Heart left ventricle (tissue), 16 donors: ENCODE data around the gene LINGO3. TPM values are rescaled to one million over a fixed set of nuclear protein-coding genes. Genes with fewer than 3 reads are reported as not detected.

Experiments used
- ATAC-seq, 4 donors: fragments of 200-7000 bp; cut with Tn5 transposase; one replicate each; pipeline ENCODE4 v1.9.1; 2020 to 2022; ENCODE audit warnings: moderate library complexity in 4 of 4, mild to moderate bottlenecking in 3 of 4, moderate number of reproducible peaks in 1 of 4
- DNase-seq, 5 donors: peaks; one replicate each; pipeline ENCODE4 v3.0.0-alpha.2; 2020
- H3K27ac ChIP-seq, 12 donors: fragments of 200-600 bp; sonication (generic) in 4 of 12; one replicate each; pipeline versions ENCODE4 v1.5.0 to v1.8.0; 2016 to 2022; ENCODE audit warnings: mild to moderate bottlenecking in 2 of 12
- H3K27me3 ChIP-seq, 9 donors: fragments of 200-600 bp; sonication (generic) in 2 of 9; one replicate each; pipeline versions ENCODE4 v1.5.1 to v1.8.0; 2016 to 2022; ENCODE audit warnings: mild to moderate bottlenecking in 3 of 9
- H3K36me3 ChIP-seq, 9 donors: fragments of 200-600 bp; sonication (generic) in 2 of 9; one replicate each; pipeline versions ENCODE4 v1.5.0 to v1.8.0; 2018 to 2022; ENCODE audit warnings: mild to moderate bottlenecking in 2 of 9
- H3K4me1 ChIP-seq, 12 donors: fragments of 200-600 bp; sonication (generic) in 4 of 12; one replicate each; pipeline versions ENCODE4 v1.5.0 to v1.8.0; 2016 to 2022; ENCODE audit warnings: mild to moderate bottlenecking in 3 of 12
- H3K4me3 ChIP-seq, 12 donors: fragments of 200-600 bp; sonication (generic) in 4 of 12; one replicate each; pipeline versions ENCODE4 v1.5.0 to v1.8.0; 2017 to 2022; ENCODE audit warnings: mild to moderate bottlenecking in 9 of 12, moderate library complexity in 4 of 12
- H3K9me3 ChIP-seq, 12 donors: fragments of 200-600 bp; sonication (generic) in 4 of 12; one replicate each; pipeline versions ENCODE4 v1.5.0 to v1.8.0; 2016 to 2022; ENCODE audit warnings: mild to moderate bottlenecking in 1 of 12
- CTCF ChIP-seq, 12 donors: fragments of 200-600 bp; sonication (generic) in 4 of 12; IDR thresholded peaks; one replicate each; pipeline versions ENCODE4 v1.5.0 to v1.8.0; 2018 to 2022; ENCODE audit warnings: antibody characterized with exemption in 12 of 12, mild to moderate bottlenecking in 5 of 12
- POLR2A ChIP-seq, 2 donors: fragments of 450-650 bp; IDR thresholded peaks; one replicate each; pipeline ENCODE4 v1.6.1; 2017; ENCODE audit warnings: antibody characterized with exemption in 2 of 2, mild to moderate bottlenecking in 2 of 2, moderate library complexity in 2 of 2
- WGBS, 4 donors: extraction: QIAGEN DNeasy Blood & Tissue Kit in 2 of 4; methylation state at CpG; one replicate each; pipeline versions ENCODE4 v1.1.5 to v1.1.7; 2013 to 2018; 5-methylcytosine and 5-hydroxymethylcytosine counted together
- intact Hi-C, 10 donors: fragments of 100-400 bp; cut with DNase I; formaldehyde crosslinking; loops; one replicate each; pipeline versions ENCODE4 v1.11.1 to v1.14.2; 2022
- polyA plus RNA-seq, 2 donors: library from polyadenylated mRNA; stranded (reverse); fragments of 200-250 nt; gene quantifications; one replicate each; pipeline ENCODE4 v1.2.3, GENCODE V29; 2013
- total RNA-seq, 9 donors: library from RNA; depleted of rRNA in 2 of 9; stranded (reverse); fragments of >200 nt in 2 of 9; fragmentation: NEBNext Ultra II Directional in 3 of 9; extraction: Animal tissue kit (Norgen Biotek cat#: 25700) in 3 of 9; gene quantifications; one replicate each; pipeline versions ENCODE4 v1.1.0 to v1.2.4, GENCODE V29; 2016 to 2023
- donor health status: ischemic (EF 13 %, LVEDD 7.1; RV severe dilation, severe dysfunction).
- donor health status: healthy with polysubstance abuse.
- donor health status: DM: no; HTN: yes; CAD: no.
- donor health status: DM: no; HTN: no; CAD: no.
- donor health status: ischemic (EF 25% LVEDD 6.9; RV normal size, moderate dysfunction).
- donor health status: ischemic (EF 25% LVEDD 5.7; RV mildly dilated, moderate dysfunction).
- donor health status: healthy.
- donor health status: DM: yes; HTN: yes; CAD: no.
- donor health status: ischemic (EF 35%, LVEDD 5.7; RV mildly dilated, moderate dysfunction).
- donor health status: nonischemic (EF 11% LVEDD 7.7; RV severe dilation, severe dysfunction).
- donor health status: DM: yes; HTN: yes; CAD: no.
- donor health status: PGD.
- donor health status: ischemic (EF 29% LVEDD 5.4; RV normal size, mild dysfunction).
- donor health status: nonischemic (EF 23%, LVEDD 6.1; RV moderate dilation, normal function).

LINGO3 gene
- total and polyA plus RNA-seq, 11 donors: 0.50 TPM; not detected in 10

- peaks cover 10 to 77% (median 45%) of the 10 kb centered on the region in 9 donors for H3K27me3 ChIP-seq
- H3K9me3 ChIP-seq: no peaks in the 10 kb centered on the region
- intact Hi-C loops: no loop called here
- H3K4me3 ChIP-seq: no peak overlapping the region
- no peak for TF ChIP-seq CTCF (IDR thresholded peaks at IDR 0.05)
- no peak for TF ChIP-seq POLR2A (IDR thresholded peaks at IDR 0.05)
- DNase-seq (no peak), ATAC-seq (no peak)
- H3K4me1 ChIP-seq: peaks cover 0 to 21% (median 7%) of the 10 kb centered on the region in 12 donors
- WGBS, 4 donors: 71 to 87% (median 81%) methylated on average over 14 to 19 of the region's 19 CpGs
- H3K27ac ChIP-seq: no peak overlapping the region
- no peaks in the 10 kb centered on the region for H3K36me3 ChIP-seq
These were observed 2.3 kb downstream of the LINGO3 start for GRCh38 chr19:2305452-2306280.

- Histone ChIP-seq H3K27me3 (peaks cover 10 to 56% (median 25%) of the 10 kb centered on the region in 9 donors), H3K9me3 (no peaks in the 10 kb centered on the region), H3K4me1 (peaks cover 0 to 15% (median 7%) of the 10 kb centered on the region in 12 donors), H3K4me3 (no peak overlapping the region), H3K27ac (no peak overlapping the region), H3K36me3 (no peaks in the 10 kb centered on the region)
- TF ChIP-seq CTCF (IDR thresholded peaks at IDR 0.05) (no peak), POLR2A (IDR thresholded peaks at IDR 0.05) (no peak)
- intact Hi-C loops: no loop called here
- ATAC-seq (no peak), DNase-seq (no peak)
- 75 to 82% (median 79%) methylated on average over 19 to 26 of the region's 26 CpGs for WGBS, 4 donors
These were observed 4.6 kb downstream of the LINGO3 start for GRCh38 chr19:2303211-2303798.

DNA sequence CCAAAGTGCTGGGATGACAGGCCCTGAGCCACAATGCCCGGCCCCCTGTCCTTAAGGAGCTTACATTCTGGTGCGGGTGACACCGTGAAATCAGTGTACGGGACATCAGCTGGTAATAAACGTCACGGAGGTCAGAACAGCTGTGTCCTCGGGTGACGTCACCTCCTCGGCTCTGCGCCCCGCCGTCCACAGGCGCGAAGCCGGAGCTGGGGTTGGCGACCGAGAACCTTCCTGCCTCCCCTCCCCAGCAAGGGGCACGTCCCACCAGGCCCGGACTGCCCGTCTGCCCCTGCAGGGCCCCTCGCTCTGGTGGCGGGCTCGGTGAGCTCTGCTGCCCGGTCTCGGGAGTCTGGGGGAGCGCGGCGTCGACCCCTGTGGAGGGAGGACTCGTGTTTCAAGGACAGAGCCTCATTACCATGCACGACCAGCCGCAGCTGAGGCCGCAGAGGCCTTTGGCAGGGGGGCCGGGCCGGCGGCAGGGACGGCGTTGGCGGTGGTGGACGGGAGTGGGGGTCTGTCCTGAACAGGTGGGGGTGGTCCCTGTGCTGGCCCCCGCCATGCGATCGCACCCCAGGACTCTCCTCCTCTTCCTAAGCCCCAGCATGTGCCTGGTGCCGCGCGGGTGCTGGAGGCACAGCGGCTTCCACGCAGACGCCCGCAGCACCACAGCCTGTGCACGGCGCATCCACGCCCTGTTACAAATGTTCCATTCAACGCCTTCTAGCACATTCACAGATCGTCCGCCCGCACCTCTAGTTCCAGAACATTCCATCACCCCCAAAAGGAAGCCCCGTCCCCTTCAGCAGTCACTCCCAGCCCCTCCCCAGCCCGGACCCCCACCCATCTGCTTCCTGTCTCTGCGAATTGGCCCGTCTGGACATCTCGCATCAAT lies 5.4 kb downstream of the LINGO3 start:
- WGBS, 4 donors: 13 to 33% (median 23%) methylated on average over 32 to 62 of the region's 62 CpGs
- intact Hi-C loops: no loop called here

More for the DNA sequence above, 5.4 kb downstream of the LINGO3 start:
- no peak overlapping the region for H3K27ac ChIP-seq
- DNase-seq (peak; percentile 52 to 71 (median 63)), ATAC-seq (peak in 3 of 4 donors; percentile 55 to 89 (median 80))
- H3K9me3 ChIP-seq: no peaks in the 10 kb centered on the region
- TF ChIP-seq POLR2A (IDR thresholded peaks at IDR 0.05): no peak
- no peak for TF ChIP-seq CTCF (IDR thresholded peaks at IDR 0.05)
- no peaks in the 10 kb centered on the region for H3K36me3 ChIP-seq
- H3K4me3 ChIP-seq: peak overlapping the region in 4 of 12 donors; percentile 8 to 22 (median 12)
- peaks cover 7 to 50% (median 21%) of the 10 kb centered on the region in 9 donors for H3K27me3 ChIP-seq
- peaks cover 0 to 10% (median 7%) of the 10 kb centered on the region in 12 donors for H3K4me1 ChIP-seq
